ENCODE results near the gene RFC5.

- TF ChIP-seq BHLHE40 (IDR thresholded peaks at IDR 0.05; ENCODE audit: low read depth, low read length) (no peak), POLR2A (IDR thresholded peaks at IDR 0.05; ENCODE audit: low read depth, low read length) (no peak), MAFK (IDR thresholded peaks at IDR 0.05; ENCODE audit: low read depth, low read length) (no peak)
These were observed 38.6 kb downstream of the RFC5 start for GRCh38 chr12:118055144-118055557.
